Measurements from ENCODE around the gene FOXN4. TPM values are rescaled to one million over a fixed set of nuclear protein-coding genes. Genes with fewer than 3 reads are reported as not detected.

The FOXN4 gene
- polyA plus RNA-seq, 1 donor (not counting 4 experiments of a cell fraction or from before 2014, with no cell fraction given) = not detected

- DNase-seq (ENCODE audit: low read depth, low spot score) (no peak), FAIRE-seq (no peak)
- TF ChIP-seq CTCF (optimal IDR thresholded peaks at IDR 0.05 in 1 of 3, IDR thresholded peaks at IDR 0.05 in 1 of 3, conservative IDR thresholded peaks at IDR 0.05 in 1 of 3; ENCODE audit: extremely low read depth in 1 of 3, insufficient read depth in 2 of 3, low read length in 3 of 3) (no peak), EZH2 (IDR thresholded peaks at IDR 0.05; ENCODE audit: low read length) (no peak)
- H3K27ac ChIP-seq (ENCODE audit: control insufficient read depth, insufficient read depth, low read length) = no peak overlapping the region
- dilution Hi-C loops (cut with MboI; ENCODE audit: extremely low pct_ligation_motif_present, low sequenced_read_pairs) = no loop called here
- H3K79me2 ChIP-seq (ENCODE audit: control insufficient read depth, insufficient read depth, low read length) = no peaks in the 10 kb centered on the region
- H3K27me3 ChIP-seq (ENCODE audit: control insufficient read depth, extremely low read depth, insufficient read depth, low read length) = no peaks in the 10 kb centered on the region
- H3K9me1 ChIP-seq (ENCODE audit: control insufficient read depth, extremely low read depth, insufficient read depth, low read length) = no peaks in the 10 kb centered on the region
- no peaks in the 10 kb centered on the region for H4K20me1 ChIP-seq (ENCODE audit: control insufficient read depth, extremely low read depth, insufficient read depth, low read length)
- H3K4me3 ChIP-seq (ENCODE audit: control insufficient read depth in 2 of 3, extremely low read depth in 1 of 3, insufficient read depth in 2 of 3, low read depth in 1 of 3, low read length in 3 of 3) = no peak overlapping the region
- no peaks in the 10 kb centered on the region for H3K9me3 ChIP-seq (ENCODE audit: control insufficient read depth, low read depth, low read length)
- no peak overlapping the region for H3K4me2 ChIP-seq (ENCODE audit: control insufficient read depth, extremely low read depth, insufficient read depth, low read depth, low read length)
- no peaks in the 10 kb centered on the region for H3K36me3 ChIP-seq (ENCODE audit: control insufficient read depth in 2 of 2, extremely low read depth in 1 of 2, insufficient read depth in 2 of 2, low read length in 2 of 2)
- no peak overlapping the region for H2AFZ ChIP-seq (ENCODE audit: control insufficient read depth, low read length)
- H3K4me1 ChIP-seq (ENCODE audit: control insufficient read depth, extremely low read depth, insufficient read depth, low read length) = no peaks in the 10 kb centered on the region
- no peak overlapping the region for H3K9ac ChIP-seq (ENCODE audit: control insufficient read depth, extremely low read depth, insufficient read depth, low read length)
Observed at GRCh38 chr12:109246221-109246620, 62.9 kb downstream of the FOXN4 start.

- Histone ChIP-seq H3K4me3 (ENCODE audit: control insufficient read depth in 2 of 3, extremely low read depth in 1 of 3, insufficient read depth in 2 of 3, low read depth in 1 of 3, low read length in 3 of 3) (no peak overlapping the region), H3K9me1 (ENCODE audit: control insufficient read depth, extremely low read depth, insufficient read depth, low read length) (no peaks in the 10 kb centered on the region), H3K27me3 (ENCODE audit: control insufficient read depth, extremely low read depth, insufficient read depth, low read length) (no peaks in the 10 kb centered on the region), H3K36me3 (ENCODE audit: control insufficient read depth in 2 of 2, extremely low read depth in 1 of 2, insufficient read depth in 2 of 2, low read length in 2 of 2) (no peaks in the 10 kb centered on the region), H3K4me2 (ENCODE audit: control insufficient read depth, extremely low read depth, insufficient read depth, low read depth, low read length) (no peak overlapping the region), H2AFZ (ENCODE audit: control insufficient read depth, low read length) (no peak overlapping the region), H3K4me1 (ENCODE audit: control insufficient read depth, extremely low read depth, insufficient read depth, low read length) (no peaks in the 10 kb centered on the region), H3K9me3 (ENCODE audit: control insufficient read depth, low read depth, low read length) (no peaks in the 10 kb centered on the region), H4K20me1 (ENCODE audit: control insufficient read depth, extremely low read depth, insufficient read depth, low read length) (no peaks in the 10 kb centered on the region), H3K27ac (ENCODE audit: control insufficient read depth, insufficient read depth, low read length) (no peak overlapping the region), H3K9ac (ENCODE audit: control insufficient read depth, extremely low read depth, insufficient read depth, low read length) (no peak overlapping the region), H3K79me2 (ENCODE audit: control insufficient read depth, insufficient read depth, low read length) (no peaks in the 10 kb centered on the region)
- dilution Hi-C loops (cut with MboI; ENCODE audit: extremely low pct_ligation_motif_present, low sequenced_read_pairs) = no loop called here
- DNase-seq (ENCODE audit: low read depth, low spot score) (no peak), FAIRE-seq (no peak)
- no peak for TF ChIP-seq CTCF (optimal IDR thresholded peaks at IDR 0.05 in 1 of 3, IDR thresholded peaks at IDR 0.05 in 1 of 3, conservative IDR thresholded peaks at IDR 0.05 in 1 of 3; ENCODE audit: extremely low read depth in 1 of 3, insufficient read depth in 2 of 3, low read length in 3 of 3)
- TF ChIP-seq EZH2 (IDR thresholded peaks at IDR 0.05; ENCODE audit: low read length) = no peak
Observed at GRCh38 chr12:109244073-109244472, 65.0 kb downstream of the FOXN4 start.

Measured in keratinocyte (primary cell).